Measurements from ENCODE around the gene B3GAT1. TPM values are rescaled to one million over a fixed set of nuclear protein-coding genes. Genes with fewer than 3 reads are reported as not detected.

The B3GAT1 gene
- total and polyA plus RNA-seq, 2 of the 13 experiments (the other 11 are each of a cell fraction or from before 2014, with no cell fraction given), result not detected

DNA sequence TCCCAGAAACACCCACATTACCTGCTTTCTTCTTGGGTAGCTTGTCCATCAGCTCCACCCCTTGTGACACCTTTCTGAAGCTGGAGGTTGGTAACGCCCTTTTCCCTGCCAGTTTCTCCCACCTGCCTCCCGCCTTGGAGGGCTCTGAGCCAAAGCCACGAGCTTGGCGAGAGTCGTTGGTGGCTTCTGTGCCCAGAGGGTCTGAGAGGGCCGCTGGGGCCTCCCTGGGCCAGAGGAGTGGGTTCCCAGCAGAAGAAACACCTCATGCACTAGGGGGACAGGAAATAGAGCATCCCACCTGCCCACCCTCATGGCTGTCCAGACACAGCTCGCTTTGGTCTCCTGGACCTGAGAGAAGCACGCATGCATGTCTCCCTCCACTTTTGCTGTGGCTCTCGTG, 37.9 kb downstream of the B3GAT1 start (continued):
- TF ChIP-seq, protein P1, sequence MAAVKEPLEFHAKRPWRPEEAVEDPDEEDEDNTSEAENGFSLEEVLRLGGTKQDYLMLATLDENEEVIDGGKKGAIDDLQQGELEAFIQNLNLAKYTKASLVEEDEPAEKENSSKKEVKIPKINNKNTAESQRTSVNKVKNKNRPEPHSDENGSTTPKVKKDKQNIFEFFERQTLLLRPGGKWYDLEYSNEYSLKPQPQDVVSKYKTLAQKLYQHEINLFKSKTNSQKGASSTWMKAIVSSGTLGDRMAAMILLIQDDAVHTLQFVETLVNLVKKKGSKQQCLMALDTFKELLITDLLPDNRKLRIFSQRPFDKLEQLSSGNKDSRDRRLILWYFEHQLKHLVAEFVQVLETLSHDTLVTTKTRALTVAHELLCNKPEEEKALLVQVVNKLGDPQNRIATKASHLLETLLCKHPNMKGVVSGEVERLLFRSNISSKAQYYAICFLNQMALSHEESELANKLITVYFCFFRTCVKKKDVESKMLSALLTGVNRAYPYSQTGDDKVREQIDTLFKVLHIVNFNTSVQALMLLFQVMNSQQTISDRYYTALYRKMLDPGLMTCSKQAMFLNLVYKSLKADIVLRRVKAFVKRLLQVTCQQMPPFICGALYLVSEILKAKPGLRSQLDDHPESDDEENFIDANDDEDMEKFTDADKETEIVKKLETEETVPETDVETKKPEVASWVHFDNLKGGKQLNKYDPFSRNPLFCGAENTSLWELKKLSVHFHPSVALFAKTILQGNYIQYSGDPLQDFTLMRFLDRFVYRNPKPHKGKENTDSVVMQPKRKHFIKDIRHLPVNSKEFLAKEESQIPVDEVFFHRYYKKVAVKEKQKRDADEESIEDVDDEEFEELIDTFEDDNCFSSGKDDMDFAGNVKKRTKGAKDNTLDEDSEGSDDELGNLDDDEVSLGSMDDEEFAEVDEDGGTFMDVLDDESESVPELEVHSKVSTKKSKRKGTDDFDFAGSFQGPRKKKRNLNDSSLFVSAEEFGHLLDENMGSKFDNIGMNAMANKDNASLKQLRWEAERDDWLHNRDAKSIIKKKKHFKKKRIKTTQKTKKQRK (IDR thresholded peaks at IDR 0.05; ENCODE audit: low read length), result no peak
- TF ChIP-seq WIZ (CRISPR knock-in tag; IDR thresholded peaks at IDR 0.05), result no peak

DNA sequence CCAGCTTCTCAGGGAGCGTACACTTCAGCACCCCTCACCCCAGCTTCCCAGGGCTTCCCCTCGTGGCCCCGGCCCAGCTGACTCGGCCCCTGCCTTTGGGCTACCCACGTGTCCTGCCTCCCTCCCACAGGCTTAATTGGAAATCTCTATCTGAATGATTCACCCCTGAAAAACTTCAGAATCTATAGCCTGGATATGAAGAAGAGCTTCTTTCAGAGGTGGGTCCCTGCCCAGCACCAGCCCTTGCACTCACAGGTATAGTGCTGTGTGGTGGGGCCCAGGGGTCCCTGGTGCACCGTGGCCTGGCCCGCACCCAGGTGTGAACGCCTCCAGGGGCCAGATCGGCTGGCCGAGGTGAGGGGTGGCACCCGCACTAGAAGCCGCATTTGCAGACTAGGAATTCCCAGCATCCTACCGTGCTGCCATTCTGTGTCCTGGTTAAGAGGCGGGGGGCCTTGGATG, 38.4 kb downstream of the B3GAT1 start:
- ATAC-seq, result no peak
- no peak for FAIRE-seq
- Histone ChIP-seq H3K36me3 (replicated peaks in 1 of 2; ENCODE audit: control insufficient read depth in 1 of 2, insufficient read depth in 2 of 2, low read length in 2 of 2) (no peaks in the 10 kb centered on the region), H3K4me1 (ENCODE audit: insufficient read depth, low read length) (no peaks in the 10 kb centered on the region), H3K4me2 (ENCODE audit: low read depth, low read length) (no peak overlapping the region), H3K9ac (ENCODE audit: insufficient read depth, low read depth, low read length) (no peak overlapping the region), H4K20me1 (ENCODE audit: insufficient read depth, low read length) (no peaks in the 10 kb centered on the region), H3K4me3 (replicated peaks in 1 of 3; ENCODE audit: insufficient read depth in 1 of 3, low read depth in 2 of 3, low read length in 3 of 3) (no peak overlapping the region), H3K9me3 (ENCODE audit: low read length) (no peaks in the 10 kb centered on the region), H3K27me3 (ENCODE audit: control insufficient read depth in 1 of 2, insufficient read depth in 2 of 2, low read length in 2 of 2) (peaks cover 12 to 55% of the 10 kb centered on the region in 2 experiments; a peak in 3 of 5 replicates), H3K79me2 (ENCODE audit: insufficient read depth, low read length) (no peaks in the 10 kb centered on the region), H3K27ac (ENCODE audit: extremely low read length, insufficient read depth, low read length) (no peak overlapping the region), H2AFZ (ENCODE audit: low read length) (no peak overlapping the region)
- 19% methylated on average over 6 of the region's 14 CpGs for WGBS (ENCODE audit: low lambda C conversion rate)
- ChIA-PET CTCF (ENCODE audit: low intra/inter-chr PET ratio, low total read pairs) (no interaction called here), POLR2A (no interaction called here)
- no peak for DNase-seq (ENCODE audit: low spot score)
- in situ Hi-C loops (cut with HindIII; ENCODE audit: extremely low pct_ligation_motif_present, low pct_unique_long_range_greater_than_20kb) (no loop called here), intact Hi-C loops (cut with micrococcal nuclease; ENCODE audit: unreplicated experiment) (no loop called here)
- TF ChIP-seq MYC (CRISPR knock-in tag; IDR thresholded peaks at IDR 0.05; ENCODE audit: borderline replicate concordance) (no peak), KDM3A (CRISPR knock-in tag; IDR thresholded peaks at IDR 0.05; ENCODE audit: low read depth) (no peak), ZNF878 (CRISPR knock-in tag; IDR thresholded peaks at IDR 0.05) (no peak), ZNF883 (CRISPR knock-in tag; IDR thresholded peaks at IDR 0.05; ENCODE audit: not compliant biosample characterization) (no peak), TEAD3 (CRISPR knock-in tag; optimal IDR thresholded peaks at IDR 0.05; ENCODE audit: borderline replicate concordance) (no peak)
- TF ChIP-seq, protein P2, sequence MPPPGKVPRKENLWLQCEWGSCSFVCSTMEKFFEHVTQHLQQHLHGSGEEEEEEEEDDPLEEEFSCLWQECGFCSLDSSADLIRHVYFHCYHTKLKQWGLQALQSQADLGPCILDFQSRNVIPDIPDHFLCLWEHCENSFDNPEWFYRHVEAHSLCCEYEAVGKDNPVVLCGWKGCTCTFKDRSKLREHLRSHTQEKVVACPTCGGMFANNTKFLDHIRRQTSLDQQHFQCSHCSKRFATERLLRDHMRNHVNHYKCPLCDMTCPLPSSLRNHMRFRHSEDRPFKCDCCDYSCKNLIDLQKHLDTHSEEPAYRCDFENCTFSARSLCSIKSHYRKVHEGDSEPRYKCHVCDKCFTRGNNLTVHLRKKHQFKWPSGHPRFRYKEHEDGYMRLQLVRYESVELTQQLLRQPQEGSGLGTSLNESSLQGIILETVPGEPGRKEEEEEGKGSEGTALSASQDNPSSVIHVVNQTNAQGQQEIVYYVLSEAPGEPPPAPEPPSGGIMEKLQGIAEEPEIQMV (CRISPR knock-in tag; IDR thresholded peaks at IDR 0.05; ENCODE audit: low read depth), result no peak
- TF ChIP-seq, protein P3, sequence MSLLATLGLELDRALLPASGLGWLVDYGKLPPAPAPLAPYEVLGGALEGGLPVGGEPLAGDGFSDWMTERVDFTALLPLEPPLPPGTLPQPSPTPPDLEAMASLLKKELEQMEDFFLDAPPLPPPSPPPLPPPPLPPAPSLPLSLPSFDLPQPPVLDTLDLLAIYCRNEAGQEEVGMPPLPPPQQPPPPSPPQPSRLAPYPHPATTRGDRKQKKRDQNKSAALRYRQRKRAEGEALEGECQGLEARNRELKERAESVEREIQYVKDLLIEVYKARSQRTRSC (CRISPR knock-in tag; IDR thresholded peaks at IDR 0.05; ENCODE audit: low read depth), result no peak
- BruUV-seq (replicated peaks), result no TSS peak
